GM10266 (cell line): ENCODE results near the gene MAP6.
"Not testable (repeated sequence)": the region's sequence is repeated elsewhere in the genome, so short reads cannot be mapped to it uniquely, and the experiment has no call there.

ENCODE experiments used
- DNase-seq: peaks from one replicate; pipeline ENCODE4 v3.0.0; 2012; ENCODE audit errors: extremely low spot score
- CTCF ChIP-seq: IDR thresholded peaks from 2 replicates; pipeline ENCODE4 v1.5.1; 2012; ENCODE audit warnings: mild to moderate bottlenecking, low read depth; ENCODE audit not compliant: control insufficient read depth, insufficient read depth; ENCODE audit errors: missing control alignments

MAP6 gene

GRCh38 chr11:75585293-75585670, 83.6 kb downstream of the MAP6 start:
- no peak for DNase-seq
- TF ChIP-seq CTCF = no peak

- not testable (repeated sequence) for DNase-seq
These were observed 84.1 kb downstream of the MAP6 start for GRCh38 chr11:75584659-75585292.

GRCh38 chr11:75583718-75584658, 84.8 kb downstream of the MAP6 start:
- DNase-seq = peak; percentile 53
- no peak for TF ChIP-seq CTCF

GRCh38 chr11:75582895-75583717, 85.7 kb downstream of the MAP6 start:
- TF ChIP-seq CTCF = no peak
- DNase-seq = peak; percentile 84

- no peak for DNase-seq
- TF ChIP-seq CTCF = no peak
These were observed 86.3 kb downstream of the MAP6 start for GRCh38 chr11:75582506-75582894.

GRCh38 chr11:75579841-75580240, 89.0 kb downstream of the MAP6 start:
- no peak for DNase-seq
- no peak for TF ChIP-seq CTCF

GRCh38 chr11:75578977-75579376, 89.9 kb downstream of the MAP6 start:
- DNase-seq = no peak
- TF ChIP-seq CTCF = no peak
